ENCODE measurements around the gene UBASH3A.

The UBASH3A gene

DNA sequence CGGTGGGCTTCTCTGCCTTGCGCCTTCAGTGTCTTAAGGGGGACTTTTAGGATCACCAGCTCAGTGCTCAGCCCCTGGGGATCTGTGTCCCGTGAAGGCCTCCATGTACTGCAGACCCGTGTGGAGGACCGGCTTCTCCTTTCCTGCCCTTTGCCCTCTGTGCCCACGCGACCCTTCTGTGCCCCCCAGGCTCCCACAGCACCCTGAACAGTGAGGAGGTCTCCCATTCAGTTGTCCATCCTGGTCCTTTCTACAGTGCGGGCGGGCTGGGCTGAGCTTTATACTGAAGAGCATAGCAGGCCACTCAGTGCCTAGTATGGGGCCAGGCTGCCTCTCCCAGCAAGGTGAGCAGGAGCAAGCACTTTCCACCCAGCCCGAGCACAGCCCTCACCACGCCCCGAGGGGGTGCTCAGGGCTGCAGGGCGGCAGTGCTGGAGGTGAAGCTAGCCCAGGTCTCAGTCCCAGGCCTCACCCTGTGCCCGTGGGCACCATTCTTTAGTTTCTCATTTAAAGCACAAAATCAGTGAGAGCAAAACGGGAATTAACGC, 29.7 kb upstream of the UBASH3A start:
- in situ Hi-C loops (cut with HindIII; ENCODE audit: low sequenced_read_pairs) = no loop called here
- DNase-seq (ENCODE audit: low read depth, low spot score) = no peak
- TF ChIP-seq, protein P1, sequence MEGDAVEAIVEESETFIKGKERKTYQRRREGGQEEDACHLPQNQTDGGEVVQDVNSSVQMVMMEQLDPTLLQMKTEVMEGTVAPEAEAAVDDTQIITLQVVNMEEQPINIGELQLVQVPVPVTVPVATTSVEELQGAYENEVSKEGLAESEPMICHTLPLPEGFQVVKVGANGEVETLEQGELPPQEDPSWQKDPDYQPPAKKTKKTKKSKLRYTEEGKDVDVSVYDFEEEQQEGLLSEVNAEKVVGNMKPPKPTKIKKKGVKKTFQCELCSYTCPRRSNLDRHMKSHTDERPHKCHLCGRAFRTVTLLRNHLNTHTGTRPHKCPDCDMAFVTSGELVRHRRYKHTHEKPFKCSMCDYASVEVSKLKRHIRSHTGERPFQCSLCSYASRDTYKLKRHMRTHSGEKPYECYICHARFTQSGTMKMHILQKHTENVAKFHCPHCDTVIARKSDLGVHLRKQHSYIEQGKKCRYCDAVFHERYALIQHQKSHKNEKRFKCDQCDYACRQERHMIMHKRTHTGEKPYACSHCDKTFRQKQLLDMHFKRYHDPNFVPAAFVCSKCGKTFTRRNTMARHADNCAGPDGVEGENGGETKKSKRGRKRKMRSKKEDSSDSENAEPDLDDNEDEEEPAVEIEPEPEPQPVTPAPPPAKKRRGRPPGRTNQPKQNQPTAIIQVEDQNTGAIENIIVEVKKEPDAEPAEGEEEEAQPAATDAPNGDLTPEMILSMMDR (IDR thresholded peaks at IDR 0.05; ENCODE audit: low read depth, low read length) = no peak
- no peak overlapping the region for H3K4me3 ChIP-seq (ENCODE audit: low read depth, low read length)

DNA sequence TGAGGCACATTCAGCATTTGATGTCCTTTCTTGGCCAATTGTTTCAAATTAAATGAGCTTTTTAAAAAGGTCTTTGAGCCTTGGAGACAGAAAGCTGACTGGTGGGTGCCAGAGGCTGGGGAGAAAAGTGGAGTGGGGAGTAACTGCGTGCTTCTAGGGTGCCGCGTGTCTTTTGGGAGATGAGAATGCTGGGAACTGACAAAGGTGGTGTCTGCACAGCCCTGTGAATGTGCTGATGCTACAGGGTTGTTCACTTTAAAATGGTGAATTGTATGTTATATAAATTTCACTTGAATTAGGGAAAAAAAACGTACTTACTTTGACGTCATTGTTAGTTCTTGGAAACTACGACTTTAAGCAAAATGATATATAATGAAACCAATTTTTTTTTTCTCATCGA, 29.2 kb upstream of the UBASH3A start:
- TF ChIP-seq, protein P1 (IDR thresholded peaks at IDR 0.05; ENCODE audit: low read depth, low read length) = no peak
- in situ Hi-C loops (cut with HindIII; ENCODE audit: low sequenced_read_pairs) = no loop called here
- no peak overlapping the region for H3K4me3 ChIP-seq (ENCODE audit: low read depth, low read length)
- no peak for DNase-seq (ENCODE audit: low read depth, low spot score)

DNA sequence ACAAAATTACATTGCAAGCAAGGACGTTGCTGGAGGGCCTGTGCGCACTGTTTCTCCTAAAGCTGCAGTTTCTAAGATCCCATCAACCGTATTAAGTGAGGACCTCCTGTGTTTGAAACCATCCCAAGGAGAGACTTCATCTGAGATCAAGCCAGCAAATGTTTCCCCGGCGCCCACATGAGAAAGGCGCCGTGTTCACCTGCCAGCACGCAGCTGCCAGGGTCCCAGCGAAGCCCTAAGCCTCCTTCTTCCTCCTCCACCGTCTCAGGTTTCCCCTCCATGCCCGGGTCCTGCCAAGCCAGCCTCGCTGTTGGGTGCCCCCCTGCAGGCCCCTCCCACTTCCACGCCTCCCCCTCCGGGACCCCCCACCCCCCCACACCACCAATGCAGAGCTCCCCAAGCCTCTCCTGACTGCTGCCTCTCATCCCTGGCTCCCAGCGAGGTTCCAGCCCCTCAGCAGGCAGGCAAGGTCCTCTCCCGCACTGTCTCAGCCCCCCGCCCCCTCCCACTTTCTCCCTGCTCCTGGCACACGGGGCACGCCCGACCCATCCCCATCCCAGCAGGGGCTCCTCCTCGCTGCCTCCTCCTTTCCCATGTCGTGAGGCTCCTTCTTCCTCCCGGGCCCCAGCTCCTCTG, 28.7 kb upstream of the UBASH3A start:
- no peak for DNase-seq (ENCODE audit: low read depth, low spot score)
- TF ChIP-seq, protein P1 (IDR thresholded peaks at IDR 0.05; ENCODE audit: low read depth, low read length) = no peak
- in situ Hi-C loops (cut with HindIII; ENCODE audit: low sequenced_read_pairs) = no loop called here

DNA sequence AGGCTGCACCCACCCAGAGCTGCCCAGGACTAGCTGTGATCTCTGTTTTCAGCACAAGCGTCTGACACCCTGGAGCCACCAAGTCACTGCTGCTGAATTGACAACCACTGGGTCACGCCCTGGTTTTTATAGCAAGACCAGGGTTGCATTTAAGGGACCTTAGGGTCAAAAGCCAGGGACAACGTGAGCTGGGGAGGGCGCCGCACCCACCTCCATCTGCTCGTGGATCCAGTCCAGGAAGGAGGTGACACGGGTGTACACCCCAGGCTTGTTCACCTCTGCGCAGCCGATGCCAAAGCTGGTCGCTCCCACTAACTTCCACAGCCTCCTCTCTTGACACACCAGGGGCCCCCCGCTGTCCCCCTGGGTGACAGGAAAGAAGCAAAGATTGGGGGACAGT, 28.2 kb upstream of the UBASH3A start:
- no peak for DNase-seq (ENCODE audit: low read depth, low spot score)
- no peak overlapping the region for H3K4me3 ChIP-seq (ENCODE audit: low read depth, low read length)
- TF ChIP-seq, protein P1 (IDR thresholded peaks at IDR 0.05; ENCODE audit: low read depth, low read length) = no peak
- in situ Hi-C loops (cut with HindIII; ENCODE audit: low sequenced_read_pairs) = no loop called here

More for the DNA sequence above, 28.7 kb upstream of the UBASH3A start:
- no peak overlapping the region for H3K4me3 ChIP-seq (ENCODE audit: low read depth, low read length)

DNA sequence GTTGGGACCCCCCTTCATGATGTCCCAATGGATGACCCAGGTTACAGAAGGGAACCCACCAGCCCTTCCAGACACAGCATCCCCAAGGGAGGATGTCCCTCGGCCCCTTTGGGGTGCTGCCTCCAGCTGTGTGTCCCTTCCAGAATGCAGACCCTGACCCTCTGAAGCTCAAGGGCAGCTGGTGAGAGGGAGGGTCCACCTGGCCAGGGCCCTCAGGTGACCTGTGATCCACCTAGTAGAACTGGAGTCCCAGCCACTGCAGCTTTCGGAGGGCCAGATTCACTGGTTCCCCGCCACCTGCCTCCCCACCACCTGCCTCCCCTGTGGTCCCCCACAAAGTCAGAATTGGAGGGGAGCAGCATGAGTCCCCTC, 27.8 kb upstream of the UBASH3A start:
- H3K4me3 ChIP-seq (ENCODE audit: low read depth, low read length) = no peak overlapping the region
- TF ChIP-seq, protein P1 (IDR thresholded peaks at IDR 0.05; ENCODE audit: low read depth, low read length) = no peak
- no peak for DNase-seq (ENCODE audit: low read depth, low spot score)
- in situ Hi-C loops (cut with HindIII; ENCODE audit: low sequenced_read_pairs) = no loop called here

DNA sequence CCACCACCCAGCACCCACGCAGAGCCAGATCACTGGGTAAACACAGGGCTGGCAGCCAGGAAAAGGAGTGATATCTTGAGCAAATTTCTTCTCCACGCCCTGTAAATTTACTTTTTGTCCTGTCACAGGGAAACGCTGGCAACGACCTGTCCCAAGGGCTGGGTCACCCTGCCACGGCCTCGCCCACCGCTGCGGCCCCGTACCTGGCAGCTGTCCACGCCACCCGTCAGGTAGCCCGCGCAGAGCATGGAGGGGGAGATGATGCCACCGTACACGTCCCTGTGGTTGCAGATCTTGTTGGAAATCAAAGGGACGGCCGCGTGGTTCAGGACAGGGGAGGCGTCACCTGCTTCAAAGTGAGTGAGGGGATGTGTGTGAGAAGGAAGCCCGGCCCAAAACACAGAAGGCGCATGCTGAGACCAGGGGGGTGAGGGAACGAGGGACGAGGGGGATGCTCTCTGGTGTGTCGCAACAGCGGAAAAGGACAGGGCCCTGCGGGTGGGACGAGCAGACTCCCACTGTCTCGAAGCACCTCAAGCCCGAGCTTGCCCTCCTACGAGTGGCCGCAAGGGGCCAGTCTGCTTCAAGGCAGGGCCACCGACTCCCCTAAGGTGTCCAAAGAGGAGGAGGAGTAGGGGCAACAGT, 27.2 kb upstream of the UBASH3A start:
- TF ChIP-seq, protein P1 (IDR thresholded peaks at IDR 0.05; ENCODE audit: low read depth, low read length) = no peak
- H3K4me3 ChIP-seq (ENCODE audit: low read depth, low read length) = no peak overlapping the region
- in situ Hi-C loops (cut with HindIII; ENCODE audit: low sequenced_read_pairs) = no loop called here
- DNase-seq (ENCODE audit: low read depth, low spot score) = no peak

Data from astrocyte of the spinal cord (primary cell).